Hematopoietic multipotent progenitor cell treated with erythropoietin and hydrocortisone succinate and interleukin-3 and kit ligand, for 8 days (in vitro differentiated cells): Measurements from ENCODE around the gene C10orf62.
"Not testable (repeated sequence)": the region's sequence is repeated elsewhere in the genome, so short reads cannot be mapped to it uniquely, and the experiment has no call there.

Experiments
- DNase-seq: peaks from one replicate; pipeline ENCODE4 v3.0.0-alpha.2; 2015

The C10orf62 gene

GRCh38 chr10:97566336-97566996 lies 23.1 kb upstream of the C10orf62 start:
- DNase-seq, result no peak

GRCh38 chr10:97567891-97568290 lies 21.6 kb upstream of the C10orf62 start:
- no peak for DNase-seq

GRCh38 chr10:97570146-97570788 lies 19.3 kb upstream of the C10orf62 start:
- DNase-seq, result no peak

- DNase-seq, result no peak
Observed at GRCh38 chr10:97570789-97571471, 18.6 kb upstream of the C10orf62 start.

GRCh38 chr10:97571622-97572021 lies 17.9 kb upstream of the C10orf62 start:
- no peak for DNase-seq

GRCh38 chr10:97572214-97572989 lies 17.1 kb upstream of the C10orf62 start, which contains the start of gene ANKRD2:
Gene ANKRD2 (plus strand): TSS chr10:97572779. CDS start chr10:97572789, 10 bp downstream.
- DNase-seq, result peak; percentile 86

GRCh38 chr10:97573021-97573420 lies 16.5 kb upstream of the C10orf62 start:
- no peak for DNase-seq

- no peak for DNase-seq
Observed at GRCh38 chr10:97573672-97574071, 15.8 kb upstream of the C10orf62 start.

GRCh38 chr10:97574374-97575126 lies 15.0 kb upstream of the C10orf62 start:
- peak; percentile 65 for DNase-seq

- no peak for DNase-seq
Observed at GRCh38 chr10:97575127-97575668, 14.3 kb upstream of the C10orf62 start.

- DNase-seq, result not testable (repeated sequence)
Observed at GRCh38 chr10:97576487-97576886, 13.0 kb upstream of the C10orf62 start.

- no peak for DNase-seq
Observed at GRCh38 chr10:97577701-97578100, 11.8 kb upstream of the C10orf62 start.

- no peak for DNase-seq
Observed at GRCh38 chr10:97578171-97578844, 11.2 kb upstream of the C10orf62 start.

- no peak for DNase-seq
Observed at GRCh38 chr10:97580421-97581367, 8.8 kb upstream of the C10orf62 start.

GRCh38 chr10:97582169-97582568 lies 7.4 kb upstream of the C10orf62 start:
- DNase-seq, result no peak

- DNase-seq, result no peak
Observed at GRCh38 chr10:97583476-97583875, 6.0 kb upstream of the C10orf62 start.

- peak; percentile 53 for DNase-seq
Observed at GRCh38 chr10:97584060-97584797, 5.3 kb upstream of the C10orf62 start, which contains the start of gene HOGA1. Gene HOGA1 (plus strand): TSS chr10:97584389. CDS start chr10:97584704, 315 bp downstream.

GRCh38 chr10:97584798-97585438 lies 4.6 kb upstream of the C10orf62 start:
- DNase-seq, result no peak

GRCh38 chr10:97585439-97585811 lies 4.1 kb upstream of the C10orf62 start:
- DNase-seq, result no peak
